ENCODE measurements around the gene CCNJL.

DNA sequence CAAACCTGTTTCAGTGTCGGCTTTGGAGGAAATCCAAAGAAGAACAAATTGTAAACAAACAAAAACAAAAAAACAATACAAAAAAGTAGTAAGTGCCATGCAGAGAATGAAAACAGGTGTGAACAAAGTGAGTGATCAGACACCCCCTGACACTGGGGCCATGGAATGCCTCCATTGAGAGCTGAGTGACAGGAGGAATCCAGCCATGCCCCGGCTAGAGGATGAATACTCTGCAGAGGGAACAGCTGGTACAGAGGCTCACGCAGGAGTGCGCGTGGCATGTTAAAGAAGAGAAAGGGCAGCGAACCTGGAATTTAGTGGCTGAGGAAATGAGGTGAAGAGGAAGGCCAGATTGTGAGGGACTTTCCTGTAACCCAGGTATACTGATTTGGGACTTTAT, 15.5 kb upstream of the CCNJL start:
- TF ChIP-seq, protein P1, sequence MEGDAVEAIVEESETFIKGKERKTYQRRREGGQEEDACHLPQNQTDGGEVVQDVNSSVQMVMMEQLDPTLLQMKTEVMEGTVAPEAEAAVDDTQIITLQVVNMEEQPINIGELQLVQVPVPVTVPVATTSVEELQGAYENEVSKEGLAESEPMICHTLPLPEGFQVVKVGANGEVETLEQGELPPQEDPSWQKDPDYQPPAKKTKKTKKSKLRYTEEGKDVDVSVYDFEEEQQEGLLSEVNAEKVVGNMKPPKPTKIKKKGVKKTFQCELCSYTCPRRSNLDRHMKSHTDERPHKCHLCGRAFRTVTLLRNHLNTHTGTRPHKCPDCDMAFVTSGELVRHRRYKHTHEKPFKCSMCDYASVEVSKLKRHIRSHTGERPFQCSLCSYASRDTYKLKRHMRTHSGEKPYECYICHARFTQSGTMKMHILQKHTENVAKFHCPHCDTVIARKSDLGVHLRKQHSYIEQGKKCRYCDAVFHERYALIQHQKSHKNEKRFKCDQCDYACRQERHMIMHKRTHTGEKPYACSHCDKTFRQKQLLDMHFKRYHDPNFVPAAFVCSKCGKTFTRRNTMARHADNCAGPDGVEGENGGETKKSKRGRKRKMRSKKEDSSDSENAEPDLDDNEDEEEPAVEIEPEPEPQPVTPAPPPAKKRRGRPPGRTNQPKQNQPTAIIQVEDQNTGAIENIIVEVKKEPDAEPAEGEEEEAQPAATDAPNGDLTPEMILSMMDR (IDR thresholded peaks at IDR 0.05; ENCODE audit: low read depth, low read length, poor library complexity, severe bottlenecking), result no peak
- TF ChIP-seq EZH2phosphoT487 (IDR thresholded peaks at IDR 0.05; ENCODE audit: borderline replicate concordance, low read length), result no peak

Data from DOHH2 (cell line).